ENCODE measurements around the gene ALB.

ALB gene

DNA sequence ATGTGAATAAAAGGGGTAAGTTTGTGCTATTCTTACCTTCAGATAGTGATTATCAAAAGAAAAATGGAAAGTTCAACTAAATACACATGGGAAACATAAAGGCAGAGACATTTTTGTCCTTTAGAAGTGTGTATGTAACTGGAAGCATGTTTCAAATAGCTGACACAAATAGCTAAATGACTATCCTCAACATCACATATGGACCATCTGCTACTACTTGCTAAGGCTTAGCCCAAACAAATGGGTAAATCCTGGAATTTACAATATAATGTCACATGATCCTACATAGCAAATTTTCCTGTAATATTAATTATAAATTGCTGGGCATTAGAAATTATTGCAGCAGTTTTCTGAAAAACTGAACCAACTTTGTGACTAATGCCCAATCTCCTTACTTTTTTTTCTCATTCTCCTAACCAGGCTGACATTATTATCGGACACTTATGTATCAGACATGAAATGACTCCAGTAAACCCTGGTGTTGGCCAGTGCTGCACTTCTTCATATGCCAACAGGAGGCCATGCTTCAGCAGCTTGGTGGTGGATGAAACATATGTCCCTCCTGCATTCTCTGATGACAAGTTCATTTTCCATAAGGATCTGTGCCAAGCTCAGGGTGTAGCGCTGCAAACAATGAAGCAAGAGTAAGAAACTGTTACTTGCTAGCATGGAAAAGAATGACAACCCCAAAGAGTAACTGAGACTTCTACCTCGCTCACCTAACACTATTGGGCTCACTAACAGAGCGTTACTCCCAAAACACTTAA lies 48.1 kb downstream of the ALB start:
- no peak for DNase-seq (ENCODE audit: low read depth)

DNA sequence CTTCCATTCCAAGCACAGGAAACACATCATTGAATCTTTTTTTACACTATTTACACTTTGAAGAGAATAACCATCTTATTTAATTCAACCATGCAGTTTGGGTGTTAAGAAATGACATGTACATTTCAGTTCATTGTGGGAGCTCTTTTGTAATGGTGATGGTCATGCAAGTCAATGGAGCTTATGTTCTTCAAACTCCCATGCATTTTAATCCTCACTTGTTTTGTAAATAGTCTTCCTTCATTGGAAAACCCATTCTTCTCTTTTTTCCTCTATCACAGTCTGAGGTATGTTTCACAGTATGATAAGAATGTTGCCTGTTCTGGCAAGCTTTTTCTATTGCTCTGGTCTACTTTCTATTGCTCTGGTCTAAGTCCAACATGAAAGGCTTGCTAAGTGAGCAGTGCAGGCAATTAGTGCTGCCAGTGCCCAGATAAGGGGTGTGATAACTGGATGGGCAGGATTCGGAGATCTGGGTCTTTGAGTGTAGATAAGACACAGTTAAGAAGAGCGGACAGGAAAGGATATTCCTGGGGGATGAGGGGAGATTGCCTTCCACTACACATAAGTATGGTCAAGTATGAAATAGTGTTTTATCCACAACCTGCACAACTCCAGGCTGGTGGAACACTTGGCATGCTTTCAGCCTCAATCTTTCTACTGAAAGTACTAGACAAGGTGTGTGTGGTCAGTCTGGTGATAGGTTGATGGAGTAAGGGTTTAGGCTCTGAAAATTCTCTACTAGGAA lies 49.0 kb downstream of the ALB start:
- no peak for DNase-seq (ENCODE audit: low read depth)

- DNase-seq (ENCODE audit: low read depth) = no peak
These were observed 49.6 kb downstream of the ALB start for GRCh38 chr4:73453701-73454005.

- no peak for DNase-seq (ENCODE audit: low read depth)
These were observed 50.8 kb downstream of the ALB start for GRCh38 chr4:73454920-73455319.

DNA sequence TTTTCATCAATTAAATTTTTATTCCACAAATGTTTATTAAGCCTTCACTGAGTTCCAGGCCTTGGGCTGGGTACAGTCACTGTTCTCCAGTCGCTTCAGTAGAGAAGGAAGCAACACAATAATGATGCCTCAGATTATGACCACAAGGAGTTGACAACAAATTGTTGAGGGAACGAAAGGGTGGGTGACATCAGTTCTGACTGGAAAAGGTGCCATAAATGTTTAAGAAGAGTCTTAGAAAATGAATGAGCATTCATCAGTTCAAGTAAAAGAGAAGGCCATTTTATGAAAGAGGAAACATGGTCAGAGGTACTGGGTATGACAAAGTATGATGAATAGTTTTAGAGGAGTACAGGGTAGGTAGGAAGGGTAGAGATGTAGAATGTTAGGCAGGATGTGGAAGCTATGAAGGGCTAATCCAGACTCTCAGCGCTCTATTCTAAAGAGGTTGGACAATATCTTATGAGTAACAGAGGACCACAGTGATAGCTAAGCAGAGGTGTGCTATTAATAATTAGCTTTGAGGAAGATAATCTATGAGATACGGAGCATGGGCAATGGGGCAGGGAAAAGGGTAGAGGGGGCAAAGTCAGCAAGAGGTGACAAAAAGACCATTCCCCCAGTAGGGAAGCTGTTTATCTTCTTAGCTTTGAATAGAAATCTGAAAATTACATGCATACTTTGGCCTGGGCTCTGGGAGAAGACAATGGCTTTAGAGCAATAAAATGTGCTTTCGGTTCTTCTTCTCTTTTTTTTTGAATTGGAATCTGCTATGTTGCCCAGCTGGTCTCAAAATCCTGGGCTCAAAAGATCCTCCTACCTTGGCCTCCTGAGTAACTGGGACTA lies 52.3 kb downstream of the ALB start:
- no peak for DNase-seq (ENCODE audit: low read depth)

- no peak for DNase-seq (ENCODE audit: low read depth)
These were observed 54.3 kb downstream of the ALB start for GRCh38 chr4:73458184-73459047.

DNA sequence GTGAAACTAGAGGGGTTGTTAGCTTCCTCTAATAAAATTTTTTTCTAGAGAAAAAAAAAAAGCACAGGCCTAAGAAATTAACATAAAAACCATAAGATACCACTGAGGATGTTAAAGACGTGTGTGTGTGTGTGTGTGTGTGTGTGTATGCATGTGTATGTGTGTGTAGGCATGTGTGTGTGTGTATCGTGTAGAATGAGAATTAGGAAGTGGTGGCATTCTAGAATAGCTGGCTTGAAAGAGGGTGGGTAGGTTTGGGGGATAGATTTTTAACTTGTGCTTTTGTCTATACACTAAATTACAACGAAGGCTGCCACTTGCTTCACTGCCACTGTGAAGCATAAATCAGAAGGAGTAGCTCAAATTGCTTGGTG lies 54.9 kb downstream of the ALB start:
- DNase-seq (ENCODE audit: low read depth) = no peak

- DNase-seq (ENCODE audit: low read depth) = no peak
These were observed 56.9 kb downstream of the ALB start for GRCh38 chr4:73460913-73461522.

GRCh38 chr4:73468170-73468569 lies 64.1 kb downstream of the ALB start:
- DNase-seq (ENCODE audit: low read depth) = no peak

- DNase-seq (ENCODE audit: low read depth) = no peak
These were observed 66.6 kb downstream of the ALB start for GRCh38 chr4:73470728-73471127.
